NOMO-1 treated with dmso at 0.1 percent for 144 hours (cell line): Measurements from ENCODE around the gene SLC22A7.

Experiments
- DNase-seq: peaks from one replicate; lab custom pipeline; 2025; ENCODE audit not compliant: unreplicated experiment; lab: John Stamatoyannopoulos, UW

Gene SLC22A7

GRCh38 chr6:43264599-43265145 lies 33.4 kb upstream of the SLC22A7 start:
- DNase-seq = no peak

GRCh38 chr6:43265564-43265963 lies 32.5 kb upstream of the SLC22A7 start:
- DNase-seq = no peak

DNA sequence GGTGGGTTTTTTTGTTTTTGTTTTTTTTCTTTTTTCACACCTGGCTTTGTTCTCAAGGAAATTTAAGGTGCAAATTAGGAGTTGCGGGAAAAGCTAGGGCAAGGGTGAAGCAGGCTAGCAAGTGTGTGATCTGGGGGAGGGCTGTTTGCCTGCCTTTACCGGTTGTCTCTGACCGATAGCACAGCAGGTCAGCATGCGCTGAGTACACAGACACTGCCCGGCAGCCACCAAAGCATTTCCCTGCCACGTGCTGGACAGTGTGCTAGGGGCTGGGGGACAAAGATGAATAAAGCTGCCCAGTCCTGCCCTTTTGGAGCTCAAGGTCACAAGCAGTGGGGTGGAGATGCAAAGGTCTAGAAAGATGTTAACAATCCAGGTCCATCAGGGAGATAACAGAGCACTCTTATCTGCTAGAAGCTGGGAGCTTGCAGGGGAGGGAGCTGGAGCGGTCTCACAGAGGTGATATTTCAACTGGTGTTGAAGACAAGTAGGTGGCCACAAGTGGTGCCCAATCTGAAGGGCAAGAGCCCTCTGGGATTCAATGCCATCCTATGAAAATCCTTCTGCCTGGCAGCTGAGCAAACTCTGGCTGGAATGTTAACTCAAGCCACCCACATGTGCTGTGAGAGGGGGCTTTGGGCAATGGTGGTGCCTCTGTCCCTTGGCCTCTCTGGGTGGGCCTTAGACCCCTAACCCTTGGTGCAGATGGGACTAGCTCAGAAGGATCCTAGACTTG lies 30.3 kb upstream of the SLC22A7 start:
- DNase-seq = no peak

DNA sequence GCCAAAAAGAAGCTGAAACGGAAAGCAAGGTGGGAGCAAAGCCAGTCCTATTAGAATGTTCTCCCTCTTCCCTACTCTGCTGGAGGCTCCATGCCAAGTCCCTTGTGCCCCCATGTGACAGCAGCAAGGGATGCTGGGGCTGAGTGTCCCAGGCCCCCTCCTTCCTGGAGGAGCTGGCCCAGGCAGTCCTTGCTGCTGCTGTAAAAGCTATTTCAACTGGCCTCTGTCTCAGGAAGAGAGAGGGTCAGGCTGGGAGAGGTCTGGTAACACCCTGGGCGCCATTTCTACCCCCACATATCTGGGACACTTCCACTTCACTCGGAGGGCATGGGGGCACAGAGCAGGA lies 29.7 kb upstream of the SLC22A7 start:
- DNase-seq = no peak

- DNase-seq = no peak
Observed at GRCh38 chr6:43268782-43269272, 29.2 kb upstream of the SLC22A7 start.

GRCh38 chr6:43269273-43270007 lies 28.6 kb upstream of the SLC22A7 start:
- DNase-seq = no peak

DNA sequence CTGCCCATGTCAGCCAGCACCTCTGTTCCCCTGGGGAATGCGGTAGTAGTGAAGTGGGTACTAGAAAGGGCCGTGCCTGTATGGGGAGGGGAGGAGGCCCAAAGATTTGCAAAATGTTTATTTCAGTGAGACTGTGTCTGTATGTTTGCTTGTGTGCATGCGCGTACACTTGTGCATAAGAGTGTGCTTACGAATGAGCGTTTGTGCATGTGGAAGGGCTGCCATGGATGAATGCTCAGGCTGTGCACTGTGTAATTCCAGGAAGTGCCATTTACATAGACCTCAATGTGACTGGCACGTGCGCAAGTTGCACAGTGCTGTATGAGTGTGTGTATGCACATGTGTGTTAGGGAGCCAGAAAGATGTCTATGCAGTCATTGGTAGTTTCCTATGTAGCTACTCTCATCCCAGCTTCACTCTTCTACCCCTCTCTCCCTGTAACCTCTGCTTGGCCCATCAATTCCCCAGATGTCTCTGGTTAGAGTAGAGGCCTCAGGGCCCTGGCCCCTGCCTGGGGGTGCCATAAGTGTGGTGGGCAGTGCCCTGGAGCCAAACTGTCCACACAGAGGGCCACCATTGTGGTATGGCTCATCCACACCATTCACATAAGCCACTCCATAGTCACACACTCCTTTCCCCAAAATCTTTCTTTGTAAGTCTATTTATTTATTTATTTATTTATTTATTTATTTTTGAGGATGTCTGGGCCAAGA lies 26.8 kb upstream of the SLC22A7 start:
- no peak for DNase-seq

DNA sequence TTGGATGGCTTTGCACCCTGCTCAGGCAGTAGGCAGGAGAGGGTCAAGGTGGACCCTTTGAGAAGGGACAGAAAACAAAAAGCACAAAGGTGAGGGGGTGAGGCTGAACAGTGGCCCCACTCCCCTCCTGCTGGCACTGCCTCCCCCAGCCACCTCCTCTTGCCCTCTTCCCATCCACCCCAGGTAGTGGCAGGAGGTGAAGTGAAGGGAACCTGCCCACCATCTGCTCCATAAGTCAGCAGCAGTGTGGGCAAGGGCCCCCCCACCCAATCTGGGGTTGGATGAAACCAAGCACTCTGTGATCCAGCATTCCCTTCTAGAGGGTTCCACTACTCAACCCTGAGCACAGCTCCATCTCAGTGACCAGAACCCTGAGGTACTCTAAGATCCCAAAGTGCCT lies 26.1 kb upstream of the SLC22A7 start:
- DNase-seq = no peak

DNA sequence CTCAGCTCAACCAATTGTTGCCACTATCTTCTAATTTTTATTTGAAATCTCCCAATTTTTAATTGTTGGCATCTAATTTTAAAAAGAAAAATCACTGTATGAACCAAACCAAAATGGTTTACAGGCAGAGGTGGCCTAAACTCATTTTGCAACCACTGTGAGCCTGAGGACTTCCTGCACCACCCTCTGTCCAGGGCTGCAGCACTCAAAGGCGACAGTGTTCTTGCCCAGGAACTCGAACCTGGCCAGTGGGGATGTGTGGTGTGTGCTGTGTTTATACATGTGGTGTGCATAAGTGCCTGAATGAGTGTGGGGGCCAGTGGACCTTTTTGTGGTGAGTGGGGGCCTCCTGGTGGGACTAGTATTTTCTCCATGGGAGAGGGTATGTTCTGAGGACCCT lies 24.4 kb upstream of the SLC22A7 start:
- no peak for DNase-seq

DNA sequence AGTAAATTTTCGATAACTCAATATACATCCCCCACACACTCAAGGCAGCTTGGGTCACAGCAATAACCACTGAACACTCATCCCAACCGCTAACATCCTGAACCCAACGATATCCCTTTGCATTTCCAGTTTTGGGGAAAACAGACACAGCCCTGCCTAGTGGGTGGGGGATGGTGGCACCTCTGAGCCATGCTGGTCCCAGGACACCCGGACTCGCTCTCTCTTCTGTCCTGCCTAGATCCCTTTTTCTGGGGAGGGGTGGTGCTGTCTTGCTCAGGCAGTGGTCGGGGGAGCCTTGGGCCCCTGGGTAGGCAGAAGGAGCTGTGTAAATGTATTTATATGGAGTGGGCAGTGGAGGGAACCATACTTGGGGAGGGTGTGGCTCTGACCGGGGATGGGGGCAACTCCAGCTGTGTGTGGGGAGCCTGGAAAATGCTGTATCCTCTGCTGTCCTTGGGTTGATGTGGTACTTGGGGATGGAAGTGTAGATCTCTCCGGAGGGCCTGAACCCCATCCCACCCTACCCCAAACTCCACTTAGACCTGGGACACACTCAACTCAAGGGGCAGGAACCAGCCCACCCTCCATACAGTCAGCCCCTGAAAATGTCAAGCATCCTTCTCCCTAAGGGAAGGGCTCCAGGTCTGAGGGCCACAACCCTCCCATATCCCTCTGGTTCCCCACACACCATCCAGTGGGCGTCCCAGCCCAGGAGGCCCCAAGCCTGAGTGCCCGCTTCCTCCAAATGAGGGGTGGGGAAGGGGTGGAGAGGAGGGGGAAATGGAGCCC lies 23.7 kb upstream of the SLC22A7 start:
- no peak for DNase-seq

- peak; percentile 3 for DNase-seq
Observed at GRCh38 chr6:43274916-43275597, 23.0 kb upstream of the SLC22A7 start.

DNA sequence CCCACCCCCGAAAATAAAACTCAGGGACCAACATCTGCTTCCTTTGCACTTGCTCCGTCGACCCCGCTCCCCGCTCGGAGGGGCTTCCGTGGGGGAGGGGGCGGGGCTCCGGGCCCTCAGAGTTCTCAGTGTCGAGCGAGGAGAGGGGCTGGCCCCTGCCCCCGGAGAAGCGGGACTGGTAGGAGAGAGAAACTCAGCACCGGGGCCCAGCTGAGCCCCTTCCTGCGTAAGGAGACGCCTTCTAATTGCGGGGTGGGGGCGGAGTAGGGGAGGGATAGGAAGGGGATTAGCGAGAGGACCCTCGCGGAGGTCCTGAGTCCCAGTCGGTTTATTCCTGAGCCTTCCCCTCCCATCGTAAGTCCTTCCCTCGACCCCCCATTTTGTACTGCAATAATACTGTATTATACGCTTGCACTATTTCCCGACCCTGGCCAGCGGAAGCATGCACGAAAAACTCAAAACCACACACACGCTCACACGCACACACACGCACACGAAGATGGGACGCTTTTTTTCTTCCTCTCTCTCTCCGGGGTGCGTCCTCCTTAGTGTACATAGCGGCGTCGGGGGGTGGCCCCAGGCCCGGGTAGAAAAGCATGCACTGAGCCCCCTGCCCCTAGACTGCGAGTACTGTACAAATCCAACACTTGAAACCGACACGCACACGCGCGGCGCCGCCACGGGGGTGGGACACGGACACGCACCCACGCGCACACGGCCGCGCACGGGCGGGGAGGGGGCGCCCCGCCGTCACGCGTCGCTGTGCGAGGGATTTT lies 22.1 kb upstream of the SLC22A7 start:
- no peak for DNase-seq

DNA sequence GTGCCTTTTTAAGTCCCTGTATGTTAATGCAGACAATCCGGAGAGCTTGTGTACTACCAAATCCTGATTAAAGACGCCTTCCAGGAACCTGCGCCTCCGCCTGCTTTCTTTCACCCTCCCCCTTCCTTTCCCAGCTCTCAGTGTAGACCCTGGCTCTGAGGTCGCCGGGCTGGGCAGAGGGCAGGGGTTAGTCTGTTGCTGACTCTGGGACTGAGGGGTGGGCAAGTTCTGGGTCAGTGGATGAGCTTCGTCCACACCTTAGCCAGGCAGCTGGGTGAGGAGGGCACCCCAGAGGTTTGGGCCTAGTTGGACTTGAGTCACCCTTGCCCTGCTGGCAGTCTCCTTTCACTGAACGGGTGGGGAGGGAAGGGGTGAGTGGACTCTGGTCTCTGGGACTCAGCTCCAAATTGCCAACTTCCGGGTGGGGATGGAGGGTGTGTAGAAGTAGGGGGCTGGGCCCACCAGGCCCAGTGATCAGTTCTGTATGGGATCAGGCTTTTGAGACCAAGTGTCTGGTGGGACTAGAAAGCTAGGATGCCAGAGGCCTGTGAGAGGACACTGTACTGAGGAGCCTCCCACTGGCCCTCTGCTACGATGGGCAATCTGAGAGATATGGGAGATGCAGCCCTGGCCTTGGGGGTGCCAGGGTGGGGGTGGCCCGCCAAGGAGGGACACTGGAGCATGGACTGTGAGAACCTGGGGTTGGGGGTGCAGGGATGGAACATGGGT lies 21.3 kb upstream of the SLC22A7 start:
- no peak for DNase-seq

DNA sequence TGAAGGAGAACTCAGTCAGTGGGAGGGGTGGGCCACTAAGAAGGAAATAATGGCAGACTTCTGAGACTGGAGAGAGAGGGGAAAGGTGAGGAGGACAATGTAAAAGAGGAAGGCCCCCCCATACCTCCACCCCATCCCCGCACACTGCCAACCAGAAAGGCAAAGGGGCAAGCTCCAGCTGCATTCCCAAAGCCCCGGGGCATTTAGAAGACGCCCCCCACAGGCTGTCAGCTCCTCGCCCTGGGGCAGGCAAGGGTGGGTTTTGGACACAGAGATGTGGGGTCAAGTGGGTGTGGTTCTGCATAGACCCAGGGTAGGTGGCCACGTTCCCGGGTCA lies 20.8 kb upstream of the SLC22A7 start:
- DNase-seq = no peak

DNA sequence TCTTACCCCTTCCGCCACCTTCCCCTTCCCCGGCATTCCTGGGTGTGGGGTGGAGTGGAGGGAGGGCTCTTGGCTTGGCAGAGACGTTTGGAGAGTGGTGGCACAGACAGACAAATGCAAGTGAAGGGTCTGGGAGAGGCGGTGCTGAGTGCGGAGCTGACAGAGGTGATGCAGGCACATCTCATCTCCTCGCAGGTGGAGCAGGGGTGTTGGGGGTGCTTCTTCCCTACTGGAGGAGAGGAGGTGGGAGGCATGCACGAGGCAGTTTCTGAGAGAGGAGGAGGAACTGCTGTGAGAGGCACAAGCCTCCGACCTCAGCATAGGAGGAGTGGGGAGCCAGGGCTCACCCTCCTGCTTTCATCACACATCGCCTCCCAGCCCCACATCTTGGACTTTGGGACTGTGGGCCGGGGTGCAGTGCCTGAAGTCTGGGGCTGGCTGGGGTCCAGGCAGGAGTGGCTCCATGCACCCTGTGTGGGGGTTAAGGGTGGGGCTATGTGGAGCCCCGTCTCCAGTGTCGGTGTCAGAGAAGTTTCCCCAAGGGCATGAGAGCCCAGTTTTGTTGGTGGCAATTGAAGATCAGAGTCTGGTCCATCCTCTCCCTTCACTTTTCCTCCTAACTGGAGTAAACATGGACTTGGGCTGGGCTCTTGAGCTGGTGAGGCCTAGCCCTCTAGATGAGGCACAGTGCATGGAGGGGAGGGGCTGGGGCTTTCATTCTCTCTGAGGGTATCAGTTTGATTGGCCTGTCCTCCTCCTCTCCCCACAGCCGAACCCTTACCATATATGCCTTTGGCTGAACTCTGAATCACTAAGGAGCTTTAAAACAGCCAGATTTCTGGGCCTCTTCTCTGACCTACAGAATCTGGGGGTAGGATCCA lies 20.2 kb upstream of the SLC22A7 start:
- DNase-seq = no peak

DNA sequence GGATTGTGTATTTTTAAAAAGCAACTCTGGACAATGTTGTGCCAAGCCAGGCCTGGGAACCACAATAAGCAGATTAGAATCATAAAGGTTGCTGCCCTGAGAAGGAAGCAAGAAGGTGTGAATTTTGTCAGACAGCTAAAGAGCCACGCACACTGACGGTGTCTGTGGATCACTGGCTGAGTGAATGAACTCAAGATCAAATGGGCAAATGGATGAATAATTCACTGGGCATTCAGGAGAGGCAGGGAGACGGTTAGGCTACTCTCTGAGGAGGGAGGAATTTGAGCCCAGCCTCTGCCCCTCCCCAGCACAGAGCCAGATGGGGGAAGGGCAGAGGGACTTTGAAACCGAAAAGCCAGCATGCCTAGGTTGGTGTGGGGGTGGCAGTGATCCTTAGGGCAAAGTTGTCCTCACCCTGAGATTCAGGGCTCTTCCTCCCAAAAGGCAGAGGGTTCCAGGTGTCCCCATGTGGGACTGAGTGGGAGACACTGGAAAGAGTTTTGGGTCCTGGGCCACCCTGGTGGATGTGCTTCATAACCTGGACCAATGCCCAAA lies 19.5 kb upstream of the SLC22A7 start:
- DNase-seq = no peak

- no peak for DNase-seq
Observed at GRCh38 chr6:43280234-43280633, 17.8 kb upstream of the SLC22A7 start.

DNA sequence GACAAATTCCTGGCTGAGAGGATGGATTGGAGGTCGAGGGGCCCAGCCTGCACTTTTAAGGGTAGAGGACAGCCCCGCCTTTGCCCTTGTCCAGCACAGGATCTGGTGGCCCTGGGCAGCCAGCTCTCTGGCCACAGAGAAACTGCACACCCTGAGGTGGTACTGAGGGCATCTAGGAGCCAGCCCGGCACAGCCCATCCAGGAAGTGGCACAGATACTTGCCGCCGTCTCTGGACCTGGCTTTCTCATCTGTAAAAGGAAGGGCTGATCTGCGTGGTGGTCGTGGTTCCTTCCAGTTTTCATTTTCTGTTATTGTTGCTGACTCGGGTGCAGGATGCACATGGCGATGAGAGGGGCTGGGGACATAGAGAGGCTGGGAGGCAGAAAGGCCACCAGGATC lies 16.0 kb upstream of the SLC22A7 start:
- no peak for DNase-seq
